GM12891 (cell line): ENCODE data around the gene DNAH10.

Experiments used
- POLR2A ChIP-seq: IDR thresholded peaks from 2 replicates; pipeline ENCODE4 v1.6.1; 2011; ENCODE audit warnings: low read depth, low read length, control low read depth
- POLR2AphosphoS5 ChIP-seq: IDR thresholded peaks from 2 replicates; pipeline ENCODE4 v1.6.1; 2011; ENCODE audit warnings: low read depth, low read length, control low read depth
- POU2F2 ChIP-seq: IDR thresholded peaks from 2 replicates; pipeline ENCODE4 v1.6.1; 2011; ENCODE audit warnings: low read depth, mild to moderate bottlenecking, control low read depth, low read length, moderate library complexity
- TAF1 ChIP-seq: IDR thresholded peaks from 2 replicates; pipeline ENCODE4 v1.6.1; 2011; ENCODE audit warnings: low read depth, low read length, control low read depth

DNA sequence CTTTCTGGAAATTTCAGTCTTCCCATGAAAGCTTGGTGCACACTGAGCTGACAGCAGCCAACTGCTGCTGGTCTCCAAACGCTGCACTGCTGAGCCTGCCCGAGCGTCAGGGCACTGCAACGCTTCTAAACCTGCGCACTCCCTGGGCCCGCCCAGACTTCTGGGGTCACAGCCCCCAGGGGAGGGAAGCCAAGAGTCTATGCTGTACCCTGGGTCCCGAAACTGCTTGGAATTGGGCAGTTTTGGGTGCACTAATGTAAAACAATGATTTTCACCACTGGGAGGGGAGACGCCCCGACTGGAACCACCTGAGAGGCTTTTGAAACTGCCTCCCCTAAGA is 178.5 kb downstream of the DNAH10 start:
- TF ChIP-seq POLR2AphosphoS5 (no peak), POLR2A (no peak), TAF1 (no peak), POU2F2 (no peak)
